IMR-90 (cell line): ENCODE measurements around the gene P3H1.

ENCODE experiments used
- CTCF ChIP-seq: conservative IDR thresholded peaks from 2 replicates; pipeline ENCODE4 v1.5.1; 2012; ENCODE audit warnings: mild to moderate bottlenecking, low read depth, low read length, improper control_type of control experiment
- MAFK ChIP-seq: IDR thresholded peaks from 2 replicates; pipeline ENCODE4 v1.6.1; 2012; ENCODE audit warnings: low read depth, low read length, improper control_type of control experiment
- MAZ ChIP-seq: IDR thresholded peaks from 2 replicates; pipeline ENCODE4 v1.6.1; 2012; ENCODE audit warnings: low read depth, mild to moderate bottlenecking, low read length, improper control_type of control experiment, moderate library complexity, borderline replicate concordance
- POLR2A ChIP-seq: IDR thresholded peaks from 2 replicates; pipeline ENCODE4 v1.6.1; 2012; ENCODE audit warnings: mild to moderate bottlenecking, low read depth, low read length
- RAD21 ChIP-seq: IDR thresholded peaks from 2 replicates; pipeline ENCODE4 v1.6.1; 2012; ENCODE audit warnings: low read length, improper control_type of control experiment

GRCh38 chr1:42750041-42750440 is 16.8 kb downstream of the P3H1 start:
- TF ChIP-seq RAD21, result no peak
- TF ChIP-seq CTCF, result no peak
- TF ChIP-seq MAFK, result no peak
- no peak for TF ChIP-seq MAZ
- TF ChIP-seq POLR2A, result no peak
